Stimulated activated CD4-positive, alpha-beta T cell treated with anti-CD3 and anti-CD28 coated beads, Interleukin-4, amount 100 ng/mL, for 24 hours (primary cell): Measurements from ENCODE around the gene MAP3K5.

Source experiments
- DNase-seq: peaks from one replicate; pipeline ENCODE4 v3.0.0-alpha.2; 2020

The MAP3K5 gene

GRCh38 chr6:136677822-136678221 lies 114.5 kb downstream of the MAP3K5 start:
- no peak for DNase-seq

GRCh38 chr6:136677344-136677743 lies 114.9 kb downstream of the MAP3K5 start:
- DNase-seq, result no peak

- no peak for DNase-seq
These were observed 116.2 kb downstream of the MAP3K5 start for GRCh38 chr6:136676075-136676474.

GRCh38 chr6:136673571-136673970 lies 118.7 kb downstream of the MAP3K5 start:
- DNase-seq, result no peak

- no peak for DNase-seq
These were observed 120.1 kb downstream of the MAP3K5 start for GRCh38 chr6:136672144-136672543.

GRCh38 chr6:136669299-136669699 lies 123.0 kb downstream of the MAP3K5 start:
- DNase-seq, result no peak

GRCh38 chr6:136668571-136668970 lies 123.7 kb downstream of the MAP3K5 start:
- DNase-seq, result no peak

GRCh38 chr6:136666041-136666440 lies 126.2 kb downstream of the MAP3K5 start:
- DNase-seq, result no peak

GRCh38 chr6:136662347-136663237 lies 129.7 kb downstream of the MAP3K5 start:
- DNase-seq, result no peak

- no peak for DNase-seq
These were observed 131.6 kb downstream of the MAP3K5 start for GRCh38 chr6:136660727-136661126.

- no peak for DNase-seq
These were observed 132.2 kb downstream of the MAP3K5 start for GRCh38 chr6:136659991-136660499.

GRCh38 chr6:136658711-136659110 lies 133.6 kb downstream of the MAP3K5 start:
- DNase-seq, result no peak

GRCh38 chr6:136657666-136658065 lies 134.6 kb downstream of the MAP3K5 start:
- DNase-seq, result no peak

GRCh38 chr6:136656121-136656520 lies 136.2 kb downstream of the MAP3K5 start:
- DNase-seq, result no peak

- no peak for DNase-seq
These were observed 136.8 kb downstream of the MAP3K5 start for GRCh38 chr6:136655239-136656014.

- no peak for DNase-seq
These were observed 138.2 kb downstream of the MAP3K5 start for GRCh38 chr6:136654086-136654485.

- no peak for DNase-seq
These were observed 139.6 kb downstream of the MAP3K5 start for GRCh38 chr6:136652656-136653055.

GRCh38 chr6:136651982-136652381 lies 140.3 kb downstream of the MAP3K5 start:
- no peak for DNase-seq

- peak; percentile 57 for DNase-seq
These were observed 144.9 kb downstream of the MAP3K5 start for GRCh38 chr6:136647363-136647852.

- DNase-seq, result no peak
These were observed 145.9 kb downstream of the MAP3K5 start for GRCh38 chr6:136646377-136646776.

GRCh38 chr6:136644597-136644952 lies 147.7 kb downstream of the MAP3K5 start:
- no peak for DNase-seq

- DNase-seq, result peak; percentile 86
These were observed 148.3 kb downstream of the MAP3K5 start for GRCh38 chr6:136643850-136644596.
